Measurements from ENCODE around the gene ALOX5AP.

- TF ChIP-seq, protein P1, sequence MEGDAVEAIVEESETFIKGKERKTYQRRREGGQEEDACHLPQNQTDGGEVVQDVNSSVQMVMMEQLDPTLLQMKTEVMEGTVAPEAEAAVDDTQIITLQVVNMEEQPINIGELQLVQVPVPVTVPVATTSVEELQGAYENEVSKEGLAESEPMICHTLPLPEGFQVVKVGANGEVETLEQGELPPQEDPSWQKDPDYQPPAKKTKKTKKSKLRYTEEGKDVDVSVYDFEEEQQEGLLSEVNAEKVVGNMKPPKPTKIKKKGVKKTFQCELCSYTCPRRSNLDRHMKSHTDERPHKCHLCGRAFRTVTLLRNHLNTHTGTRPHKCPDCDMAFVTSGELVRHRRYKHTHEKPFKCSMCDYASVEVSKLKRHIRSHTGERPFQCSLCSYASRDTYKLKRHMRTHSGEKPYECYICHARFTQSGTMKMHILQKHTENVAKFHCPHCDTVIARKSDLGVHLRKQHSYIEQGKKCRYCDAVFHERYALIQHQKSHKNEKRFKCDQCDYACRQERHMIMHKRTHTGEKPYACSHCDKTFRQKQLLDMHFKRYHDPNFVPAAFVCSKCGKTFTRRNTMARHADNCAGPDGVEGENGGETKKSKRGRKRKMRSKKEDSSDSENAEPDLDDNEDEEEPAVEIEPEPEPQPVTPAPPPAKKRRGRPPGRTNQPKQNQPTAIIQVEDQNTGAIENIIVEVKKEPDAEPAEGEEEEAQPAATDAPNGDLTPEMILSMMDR (IDR thresholded peaks at IDR 0.05), result no peak
- no peak for TF ChIP-seq POLR2A (IDR thresholded peaks at IDR 0.05)
These were observed 9.3 kb downstream of the ALOX5AP start for GRCh38 chr13:30744681-30745077.

Measured in right lobe of liver (tissue), 4 donors.